Right cardiac atrium (tissue), 5 donors: Measurements from ENCODE around the gene EFR3B. TPM values are rescaled to one million over a fixed set of nuclear protein-coding genes. Genes with fewer than 3 reads are reported as not detected.

Experiments
- ATAC-seq, 2 donors: fragments of 200-7000 bp; cut with Tn5 transposase; one replicate each; pipeline versions ENCODE4 v1.8.0 to v1.9.1; 2020; ENCODE audit warnings: moderate library complexity in 2 of 2, mild to moderate bottlenecking in 1 of 2
- DNase-seq, 3 donors: peaks; one replicate each; pipeline ENCODE4 v3.0.0-alpha.2; 2020
- H3K27ac ChIP-seq: one replicate; pipeline ENCODE4 v1.5.1; 2013; ENCODE audit warnings: mild to moderate bottlenecking, low read length, control low read depth, moderate library complexity
- H3K27me3 ChIP-seq: one replicate; pipeline ENCODE4 v1.6.1; 2013; ENCODE audit not compliant: control insufficient read depth, insufficient read depth
- H3K4me1 ChIP-seq: one replicate; pipeline ENCODE4 v1.6.1; 2013; ENCODE audit warnings: low read length; ENCODE audit not compliant: control insufficient read depth, insufficient read depth
- H3K4me3 ChIP-seq: one replicate; pipeline ENCODE4 v1.5.1; 2013; ENCODE audit warnings: low read length, control low read depth
- H3K9me3 ChIP-seq: one replicate; pipeline ENCODE4 v1.6.1; 2013; ENCODE audit warnings: low read length; ENCODE audit not compliant: control insufficient read depth
- WGBS: extraction: QIAGEN DNeasy Blood & Tissue Kit; methylation state at CpG from one replicate; pipeline ENCODE4 v1.1.7; 2013; 5-methylcytosine and 5-hydroxymethylcytosine counted together
- intact Hi-C, 4 donors: fragments of 100-400 bp; cut with DNase I; formaldehyde crosslinking; loops; one replicate each; pipeline versions ENCODE4 v1.11.0 to v1.14.0; 2022 to 2023
- polyA plus RNA-seq: library from polyadenylated mRNA; stranded (reverse); fragments of 200-250 nt; gene quantifications from one replicate; pipeline ENCODE4 v1.2.3, GENCODE V29; 2013
- total RNA-seq, 4 donors: library from RNA; stranded (reverse); fragmentation: NEBNext Ultra II Directional; extraction: Animal tissue kit (Norgen Biotek cat#: 25700); gene quantifications; one replicate each; pipeline ENCODE4 v1.2.1, GENCODE V29; 2021
- donor health status: healthy with polysubstance abuse.
- donor health status: DM: no; HTN: yes; CAD: no.
- donor health status: DM: no; HTN: no; CAD: no.
- donor health status: DM: no; HTN: yes; CAD: no; lungs with severe emphysema.
- donor health status: DM: yes; HTN: yes; CAD: no.

EFR3B gene
- total and polyA plus RNA-seq, 5 donors = 2.9 to 9.7 (median 6.3) TPM

DNA sequence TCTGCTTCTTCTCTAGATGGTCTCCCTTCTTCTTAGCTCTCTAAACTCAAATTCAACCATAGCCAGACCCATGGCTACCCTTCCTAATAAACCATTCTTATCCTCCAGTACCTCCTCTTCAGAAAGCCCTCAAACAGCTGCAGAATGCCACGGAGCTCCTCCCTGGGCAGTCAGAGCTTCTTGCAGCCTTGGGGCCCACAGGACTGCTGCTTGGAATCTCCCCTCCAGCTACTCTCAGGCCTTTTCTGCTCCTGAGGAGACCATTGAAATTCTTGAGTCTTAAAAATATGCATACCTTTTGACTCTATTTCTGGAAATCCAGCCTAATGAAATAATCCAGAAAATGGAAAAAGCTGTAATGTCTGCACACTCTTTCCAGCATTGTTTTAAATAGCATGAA is 30.7 kb downstream of the EFR3B start:
- intact Hi-C loops = no loop called here
- no peak for DNase-seq
- H3K4me3 ChIP-seq = no peak overlapping the region
- 60% methylated on average over 1 of the region's 1 CpG for WGBS
- no peaks in the 10 kb centered on the region for H3K9me3 ChIP-seq
- no peak for ATAC-seq
- no peaks in the 10 kb centered on the region for H3K27me3 ChIP-seq
- no peaks in the 10 kb centered on the region for H3K4me1 ChIP-seq
- no peak overlapping the region for H3K27ac ChIP-seq

DNA sequence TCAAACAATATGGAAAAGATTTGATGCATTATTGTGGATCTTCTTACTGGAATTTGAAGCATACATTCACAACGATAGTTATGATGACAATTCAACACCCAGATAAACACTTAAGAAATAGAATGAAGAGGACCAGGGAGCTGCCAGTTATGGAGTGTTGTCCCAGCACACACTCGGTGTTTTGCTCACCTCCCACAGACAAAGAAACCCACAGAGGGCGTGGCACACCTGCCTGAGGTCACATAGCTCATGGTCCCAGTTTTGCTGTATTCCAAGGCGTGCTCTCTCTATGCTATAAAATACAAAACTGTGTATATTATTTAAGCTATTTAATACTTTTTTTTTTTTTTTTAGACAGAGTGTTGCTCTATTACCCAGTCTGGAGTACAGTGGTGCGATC is 31.1 kb downstream of the EFR3B start:
- Histone ChIP-seq H3K4me1 (no peaks in the 10 kb centered on the region), H3K9me3 (no peaks in the 10 kb centered on the region), H3K27me3 (no peaks in the 10 kb centered on the region), H3K4me3 (no peak overlapping the region), H3K27ac (no peak overlapping the region)
- DNase-seq = no peak
- no peak for ATAC-seq
- 85% methylated on average over 5 of the region's 5 CpGs for WGBS
- intact Hi-C loops = no loop called here

DNA sequence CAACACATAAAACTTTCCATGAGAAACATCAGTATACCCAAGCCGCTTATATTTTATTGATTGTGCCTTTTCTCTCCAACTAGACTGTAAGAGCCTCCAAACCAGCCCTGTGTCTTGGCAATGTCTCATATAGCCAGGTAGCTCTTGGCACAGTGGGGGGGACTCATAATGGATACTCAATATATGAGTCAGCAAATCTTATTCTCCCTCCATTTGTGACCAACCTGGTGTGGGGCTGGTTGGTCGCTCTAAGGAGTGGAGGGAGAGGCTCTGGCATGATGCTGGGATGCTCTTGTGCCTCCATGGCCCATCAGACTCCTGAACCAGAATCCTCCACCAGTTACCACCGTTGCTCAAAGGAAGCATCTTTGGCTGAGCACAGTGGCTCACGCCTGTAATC is 32.0 kb downstream of the EFR3B start:
- intact Hi-C loops = no loop called here
- no peak overlapping the region for H3K27ac ChIP-seq
- no peaks in the 10 kb centered on the region for H3K27me3 ChIP-seq
- H3K9me3 ChIP-seq = no peaks in the 10 kb centered on the region
- ATAC-seq (no peak), DNase-seq (no peak)
- H3K4me1 ChIP-seq = peaks cover 4% of the 10 kb centered on the region
- H3K4me3 ChIP-seq = no peak overlapping the region
- 96% methylated on average over 4 of the region's 4 CpGs for WGBS

DNA sequence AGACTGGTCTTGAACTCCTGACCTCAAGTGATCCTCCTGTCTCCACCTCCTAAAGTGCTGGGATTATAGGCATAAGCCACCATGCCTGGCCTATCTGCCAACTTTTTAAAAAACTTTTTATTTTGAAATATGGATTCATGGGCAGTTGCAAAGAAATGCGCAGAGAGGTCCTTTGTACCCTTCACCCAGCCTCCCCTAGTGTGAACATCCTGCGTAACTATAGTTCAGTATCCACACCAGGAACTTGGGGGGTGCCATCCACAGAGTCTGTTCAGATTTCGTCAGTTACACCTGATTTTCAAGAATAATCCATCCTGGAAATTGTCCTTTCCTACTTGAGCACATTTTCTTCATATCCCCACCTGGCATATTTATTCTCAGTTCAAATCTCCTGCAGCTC is 33.0 kb downstream of the EFR3B start:
- Histone ChIP-seq H3K27ac (no peak overlapping the region), H3K9me3 (no peaks in the 10 kb centered on the region), H3K4me3 (no peak overlapping the region), H3K4me1 (peaks cover 7% of the 10 kb centered on the region), H3K27me3 (no peaks in the 10 kb centered on the region)
- DNase-seq (no peak), ATAC-seq (no peak)
- WGBS = 93% methylated on average over 3 of the region's 3 CpGs
- intact Hi-C loops = no loop called here

DNA sequence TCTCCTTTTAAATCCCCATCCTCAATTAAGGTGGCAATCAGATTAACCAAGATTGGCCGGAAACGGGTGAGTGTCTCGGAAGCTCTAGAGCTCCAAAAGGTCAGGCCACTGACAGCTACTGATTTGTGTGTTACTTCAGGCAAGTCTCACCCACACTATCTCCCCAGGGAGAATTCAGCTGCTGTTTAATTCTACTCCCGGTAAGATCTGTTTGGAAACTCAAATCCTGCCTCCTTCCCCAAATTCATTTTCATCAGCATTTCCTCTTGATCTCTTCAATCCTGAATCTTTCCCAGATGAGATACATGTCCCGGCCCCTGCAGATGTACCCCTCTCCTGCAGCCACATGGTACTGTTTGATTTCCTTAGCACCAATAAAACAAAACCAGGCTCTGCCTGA is 34.9 kb downstream of the EFR3B start:
- intact Hi-C loops = no loop called here
- no peak for ATAC-seq
- WGBS = 32% methylated on average over 5 of the region's 5 CpGs
- Histone ChIP-seq H3K9me3 (no peaks in the 10 kb centered on the region), H3K27ac (no peak overlapping the region), H3K4me1 (peaks cover 7% of the 10 kb centered on the region), H3K4me3 (no peak overlapping the region), H3K27me3 (no peaks in the 10 kb centered on the region)
- DNase-seq = no peak

DNA sequence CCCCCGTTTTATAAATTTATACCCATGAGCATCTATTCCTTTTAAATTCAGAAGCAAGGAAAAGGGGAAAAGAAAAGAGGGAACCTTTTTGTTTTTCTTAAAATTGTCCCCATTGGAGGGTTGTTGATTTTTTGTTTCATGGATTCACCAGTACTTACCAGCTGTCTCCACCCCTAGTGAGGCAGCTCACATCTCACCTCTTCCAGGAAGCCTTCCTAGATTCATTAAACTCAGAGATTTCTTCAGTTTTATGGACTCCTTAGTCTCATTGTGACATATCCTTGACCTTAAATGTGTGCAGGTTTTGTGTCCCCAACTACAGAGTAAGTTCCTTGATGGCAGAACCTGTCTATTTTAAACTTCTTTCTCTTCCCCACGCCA is 35.9 kb downstream of the EFR3B start:
- 71% methylated on average over 2 of the region's 2 CpGs for WGBS
- DNase-seq (no peak), ATAC-seq (no peak)
- Histone ChIP-seq H3K27ac (no peak overlapping the region), H3K4me1 (peaks cover 10% of the 10 kb centered on the region), H3K27me3 (no peaks in the 10 kb centered on the region), H3K9me3 (no peaks in the 10 kb centered on the region), H3K4me3 (no peak overlapping the region)
- intact Hi-C loops = no loop called here

DNA sequence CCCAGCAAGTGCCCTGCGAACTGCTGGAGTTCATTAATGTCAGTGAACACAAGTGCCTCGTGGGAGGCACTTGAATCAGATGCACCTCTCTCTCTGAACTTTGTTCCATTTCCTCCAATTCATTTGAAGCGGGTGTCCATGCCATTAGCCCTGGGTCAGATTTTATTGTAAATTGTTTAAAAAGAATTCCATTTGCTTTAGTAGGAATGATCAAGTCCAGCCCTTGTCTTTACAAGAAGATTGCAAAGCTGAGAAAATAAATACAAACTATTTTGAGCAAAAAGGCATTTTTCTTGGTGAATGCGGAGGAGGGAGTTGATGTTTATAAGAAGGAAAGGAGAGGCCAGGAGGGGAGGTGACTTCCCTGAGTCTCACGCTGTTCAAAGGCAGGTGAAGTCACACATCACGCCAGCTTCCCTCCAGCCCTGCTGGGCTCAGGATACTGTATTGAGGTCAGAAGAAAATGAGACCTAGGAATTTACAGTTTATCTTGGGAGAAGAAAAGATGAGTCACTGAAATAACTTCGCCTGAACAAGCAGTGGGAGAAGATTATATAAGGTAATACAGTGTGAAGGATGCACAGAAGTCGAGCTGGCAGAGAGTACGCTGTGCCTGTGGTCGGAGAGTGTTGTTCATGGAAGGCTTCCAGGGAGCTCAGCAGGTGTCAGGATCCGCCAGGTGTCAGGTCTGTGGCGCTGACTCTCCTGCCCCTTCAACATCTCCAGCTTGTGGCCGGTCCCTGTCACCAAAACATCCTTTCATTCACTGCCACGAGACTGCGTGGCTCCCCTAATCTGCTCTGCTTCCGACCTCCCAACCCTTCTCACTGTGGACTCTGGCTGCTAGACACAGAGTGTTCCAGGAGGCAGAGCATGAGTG is 36.5 kb downstream of the EFR3B start:
- intact Hi-C loops = no loop called here
- 43% methylated on average over 16 of the region's 16 CpGs for WGBS
- Histone ChIP-seq H3K4me3 (no peak overlapping the region), H3K4me1 (peaks cover 10% of the 10 kb centered on the region), H3K27me3 (no peaks in the 10 kb centered on the region), H3K27ac (peak overlapping the region; percentile 80), H3K9me3 (no peaks in the 10 kb centered on the region)
- ATAC-seq (peak; percentile 41 to 85), DNase-seq (peak; percentile 20 to 50 (median 50))

DNA sequence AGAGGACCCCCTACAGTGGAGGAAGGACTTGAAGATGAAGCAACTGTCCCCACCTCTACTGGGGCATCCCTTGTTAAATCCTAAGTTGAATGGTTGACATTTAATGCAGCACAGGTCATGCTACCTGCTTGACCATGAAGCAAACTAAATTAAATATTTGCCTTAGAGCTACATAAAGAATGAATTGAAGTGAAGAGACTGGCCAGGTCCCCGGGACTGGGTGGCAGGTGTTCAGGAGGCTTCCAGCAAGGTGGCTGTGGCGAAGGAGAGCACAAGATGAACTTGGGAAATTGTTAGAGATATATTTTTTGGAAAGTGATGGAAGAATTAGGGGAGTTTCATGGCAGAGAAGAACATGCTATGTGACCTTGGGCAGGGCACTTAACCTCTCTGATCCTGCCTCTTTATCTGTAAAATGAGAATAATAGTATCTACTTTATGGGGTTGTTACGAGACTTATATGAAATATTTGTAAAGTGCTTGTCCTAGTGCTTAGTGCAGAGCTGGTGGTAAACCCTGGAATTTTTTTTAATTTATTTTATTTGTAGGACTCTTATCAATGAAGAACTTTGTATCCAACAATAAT is 37.3 kb downstream of the EFR3B start:
- intact Hi-C loops = no loop called here
- H3K27me3 ChIP-seq = no peaks in the 10 kb centered on the region
- H3K9me3 ChIP-seq = no peaks in the 10 kb centered on the region
- no peak for DNase-seq
- WGBS = 89% methylated on average over 3 of the region's 3 CpGs
- no peak overlapping the region for H3K4me3 ChIP-seq
- no peak for ATAC-seq
- peaks cover 10% of the 10 kb centered on the region for H3K4me1 ChIP-seq
- H3K27ac ChIP-seq = peak overlapping the region; percentile 80

DNA sequence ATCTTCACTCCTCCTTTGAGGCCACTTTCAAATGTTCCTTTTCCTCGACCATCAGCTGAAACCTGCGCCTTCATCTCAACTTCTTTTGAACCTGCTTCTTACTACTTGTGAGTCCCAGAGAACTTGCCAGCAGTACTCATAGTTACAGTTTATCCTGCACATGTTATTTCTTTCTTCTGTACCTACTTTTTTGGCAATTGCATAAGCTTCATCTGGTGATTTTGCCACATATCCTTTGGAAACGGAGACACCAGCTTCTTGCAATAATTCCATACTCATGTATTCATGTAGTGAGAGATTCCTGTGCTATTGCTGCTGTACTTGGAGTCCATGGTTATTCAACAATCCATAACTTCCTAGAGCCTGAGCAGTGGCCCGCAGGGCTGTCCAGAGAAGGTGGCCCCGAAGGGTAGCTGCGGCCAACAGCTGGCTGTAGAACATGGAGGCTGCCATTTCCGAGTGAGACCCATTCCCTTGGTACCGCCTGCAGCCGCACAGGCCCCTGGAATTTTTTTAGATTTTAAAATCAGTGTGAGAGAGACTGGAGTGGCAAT is 39.4 kb downstream of the EFR3B start:
- WGBS = 95% methylated on average over 9 of the region's 9 CpGs
- Histone ChIP-seq H3K4me1 (peaks cover 10% of the 10 kb centered on the region), H3K27me3 (no peaks in the 10 kb centered on the region), H3K27ac (no peak overlapping the region), H3K4me3 (no peak overlapping the region), H3K9me3 (no peaks in the 10 kb centered on the region)
- intact Hi-C loops = no loop called here
- no peak for DNase-seq
- ATAC-seq = no peak

DNA sequence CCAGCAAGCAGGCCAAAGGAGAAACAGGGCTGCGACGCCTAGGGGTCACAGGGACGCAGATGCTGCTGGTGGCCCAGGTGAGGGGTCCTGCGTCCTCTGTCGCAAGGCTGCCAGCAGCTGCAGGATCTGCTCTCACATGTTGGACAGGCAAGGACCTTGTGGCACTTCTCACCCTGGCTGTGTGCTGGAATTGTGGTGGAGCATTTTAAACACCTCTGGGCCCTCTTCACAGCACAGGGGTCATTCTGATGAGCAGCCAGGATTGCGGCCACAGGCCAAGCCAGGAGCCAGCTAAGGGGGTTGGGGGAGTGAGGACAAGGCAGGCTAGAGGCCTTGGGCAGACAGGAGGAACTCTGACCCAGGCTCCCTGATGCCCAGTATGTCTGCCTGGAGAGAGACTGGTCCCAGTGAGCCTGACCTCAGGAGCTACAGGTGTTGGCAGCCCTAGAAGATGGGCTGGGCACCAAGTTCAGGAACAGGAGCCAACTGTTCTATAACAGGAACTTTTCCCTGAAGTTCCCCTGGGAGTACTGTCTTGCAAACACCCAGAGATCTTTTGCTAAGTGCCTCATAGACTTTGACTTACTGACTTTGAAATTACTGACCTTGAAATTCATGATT is 40.2 kb downstream of the EFR3B start:
- WGBS = 77% methylated on average over 6 of the region's 6 CpGs
- ATAC-seq (peak; percentile 48 to 77), DNase-seq (peak; percentile 25 to 74 (median 68))
- Histone ChIP-seq H3K27ac (no peak overlapping the region), H3K4me1 (peaks cover 10% of the 10 kb centered on the region), H3K27me3 (no peaks in the 10 kb centered on the region), H3K4me3 (no peak overlapping the region), H3K9me3 (no peaks in the 10 kb centered on the region)
- intact Hi-C loops = no loop called here
